B cell (primary cell): ENCODE data around the gene CXXC5. TPM values are rescaled to one million over a fixed set of nuclear protein-coding genes. Genes with fewer than 3 reads are reported as not detected.

Source experiments
- ATAC-seq: fragments of 200-7000 bp; cut with Tn5 transposase; one replicate; pipeline ENCODE4 v1.10.0; 2021; ENCODE audit warnings: low read depth, mild to moderate bottlenecking, moderate number of reproducible peaks, moderate library complexity
- CTCF ChIA-PET: fragments of 350-600 bp; sonication (Branson Sonifier 250); formaldehyde crosslinking; loops from one replicate; lab custom pipeline; 2021; ENCODE audit warnings: antibody characterized with exemption, inconsistent platforms; lab: Charles Lee
- POLR2A ChIA-PET: fragments of 350-600 bp; sonication (Branson Sonifier 250); formaldehyde crosslinking; loops from one replicate; lab custom pipeline; 2021; ENCODE audit warnings: antibody characterized with exemption; lab: Charles Lee
- DNase-seq: peaks from one replicate; pipeline ENCODE4 v3.0.0; 2013
- H2AFZ ChIP-seq: 2 replicates; pipeline ENCODE4 v1.6.1; 2012; ENCODE audit warnings: mild to moderate bottlenecking, low read depth, low read length; ENCODE audit not compliant: insufficient read depth, poor library complexity, severe bottlenecking
- H3K27ac ChIP-seq, 2 donors: 1 replicate in 1 of 2; 2 replicates in 1 of 2; pipeline ENCODE4 v1.5.1; 2012 to 2013; ENCODE audit warnings: low read length in 2 of 2, mild to moderate bottlenecking in 2 of 2, moderate library complexity in 1 of 2
- H3K27me3 ChIP-seq, 4 experiments: fragments of 200-600 bp in 1 of 4; sonication (generic) in 1 of 4; replicated peaks in 1 of 4; 1 replicate in 2 of 4; 2 replicates in 2 of 4; pipeline versions ENCODE4 v1.6.1 to v1.7.0; 2013 to 2016; ENCODE audit warnings: low read length in 3 of 4, mild to moderate bottlenecking in 2 of 4, mixed read lengths in 1 of 4, moderate library complexity in 1 of 4; ENCODE audit not compliant: insufficient read depth in 4 of 4, control insufficient read depth in 3 of 4; ENCODE audit errors: control extremely low read depth in 1 of 4
- H3K36me3 ChIP-seq, 2 experiments: replicated peaks in 1 of 2; 1 replicate in 1 of 2; 2 replicates in 1 of 2; pipeline versions ENCODE4 v1.6.1 to v1.7.1; 2013; ENCODE audit warnings: low read length in 1 of 2; ENCODE audit not compliant: insufficient read depth in 2 of 2, control insufficient read depth in 1 of 2; ENCODE audit errors: control extremely low read depth in 1 of 2, extremely low read depth in 1 of 2
- H3K4me1 ChIP-seq, 2 donors: fragments of 200-600 bp in 1 of 2; sonication (generic) in 1 of 2; 1 replicate in 1 of 2; 2 replicates in 1 of 2; pipeline versions ENCODE4 v1.5.1 to v1.6.1; 2013 to 2017; ENCODE audit warnings: low read length in 2 of 2; ENCODE audit not compliant: control insufficient read depth in 2 of 2, insufficient read depth in 2 of 2
- H3K4me2 ChIP-seq: replicated peaks from 2 replicates; pipeline ENCODE3; 2012; ENCODE audit warnings: mild to moderate bottlenecking, low read depth, low read length; ENCODE audit not compliant: poor library complexity, severe bottlenecking
- H3K4me3 ChIP-seq, 5 experiments: fragments of 200-600 bp in 1 of 5; sonication (generic) in 1 of 5; 1 replicate in 3 of 5; 2 replicates in 2 of 5; pipeline versions ENCODE4 v1.5.1 to v1.7.0; 2011 to 2016; ENCODE audit warnings: low read length in 4 of 5, mild to moderate bottlenecking in 4 of 5, low read depth in 2 of 5, control low read depth in 1 of 5, moderate library complexity in 1 of 5; ENCODE audit not compliant: insufficient read depth in 1 of 5; ENCODE audit errors: control extremely low read depth in 1 of 5, extremely low read depth in 1 of 5
- H3K79me2 ChIP-seq: fragments of 200-600 bp; sonication (generic); one replicate; pipeline ENCODE4 v1.6.0; 2016; ENCODE audit warnings: low read length; ENCODE audit not compliant: control insufficient read depth, insufficient read depth
- H3K9ac ChIP-seq: fragments of 200-600 bp; sonication (generic); 2 replicates; pipeline ENCODE4 v1.6.1; 2017; ENCODE audit warnings: mild to moderate bottlenecking, low read length, moderate library complexity
- H3K9me3 ChIP-seq, 3 donors: one replicate each; pipeline versions ENCODE4 v1.6.1 to v1.7.1; 2013; ENCODE audit warnings: low read length in 2 of 3; ENCODE audit not compliant: control insufficient read depth in 2 of 3, insufficient read depth in 1 of 3; ENCODE audit errors: control extremely low read depth in 1 of 3
- H4K20me1 ChIP-seq: 2 replicates; pipeline ENCODE4 v1.6.0; 2012; ENCODE audit warnings: mild to moderate bottlenecking, low read length; ENCODE audit not compliant: insufficient read depth, control insufficient read depth, poor library complexity, severe bottlenecking
- H3K27ac Mint-ChIP-seq: one replicate; pipeline ENCODE4 v1.8.0; 2021; ENCODE audit warnings: mixed read lengths
- H3K27me3 Mint-ChIP-seq: one replicate; pipeline ENCODE4 v1.8.0; 2021; ENCODE audit warnings: mixed read lengths
- H3K4me1 Mint-ChIP-seq: one replicate; pipeline ENCODE4 v1.8.0; 2021; ENCODE audit warnings: mixed read lengths
- H3K4me3 Mint-ChIP-seq: one replicate; pipeline ENCODE4 v1.8.0; 2021; ENCODE audit warnings: mixed read lengths
- H3K9me3 Mint-ChIP-seq: one replicate; pipeline ENCODE4 v1.8.0; 2022; ENCODE audit warnings: mixed read lengths; ENCODE audit not compliant: insufficient read depth
- EZH2 ChIP-seq: IDR thresholded peaks from 2 replicates; pipeline ENCODE4 v1.6.1; 2012; ENCODE audit warnings: borderline replicate concordance, low read depth, mild to moderate bottlenecking, moderate library complexity, low read length; ENCODE audit not compliant: insufficient read depth, poor library complexity, severe bottlenecking
- WGBS: methylation state at CpG from one replicate; pipeline ENCODE4 v1.1.5; 2013; ENCODE audit warnings: missing lambda C conversion rate; ENCODE audit not compliant: insufficient coverage; 5-methylcytosine and 5-hydroxymethylcytosine counted together
- intact Hi-C: fragments of 100-400 bp; cut with micrococcal nuclease; formaldehyde crosslinking; loops from one replicate; pipeline ENCODE4 v1.10.0; 2022
- polyA plus RNA-seq: library from polyadenylated mRNA; depleted of rRNA; stranded (reverse); fragments of >200 nt; gene quantifications from 2 replicates; pipeline ENCODE4 v1.2.3, GENCODE V29; 2012
- total RNA-seq, 2 donors: library from RNA; stranded (reverse); fragments of 120-200 nt in 1 of 2; gene quantifications; 1 replicate in 1 of 2; 2 replicates in 1 of 2; pipeline versions ENCODE4 v1.2.3 to v1.2.4, GENCODE V29; 2013 to 2022
- TF ChIP-seq, protein P1 (sequence below): fragments of 200-600 bp; IDR thresholded peaks from one replicate; pipeline ENCODE4 v1.8.0; 2022; ENCODE audit warnings: antibody characterized with exemption, mild to moderate bottlenecking

CXXC5 gene
- total and polyA plus RNA-seq, 2 donors (not counting 1 experiment from before 2014, with no cell fraction given) = 126 to 143 TPM

DNA sequence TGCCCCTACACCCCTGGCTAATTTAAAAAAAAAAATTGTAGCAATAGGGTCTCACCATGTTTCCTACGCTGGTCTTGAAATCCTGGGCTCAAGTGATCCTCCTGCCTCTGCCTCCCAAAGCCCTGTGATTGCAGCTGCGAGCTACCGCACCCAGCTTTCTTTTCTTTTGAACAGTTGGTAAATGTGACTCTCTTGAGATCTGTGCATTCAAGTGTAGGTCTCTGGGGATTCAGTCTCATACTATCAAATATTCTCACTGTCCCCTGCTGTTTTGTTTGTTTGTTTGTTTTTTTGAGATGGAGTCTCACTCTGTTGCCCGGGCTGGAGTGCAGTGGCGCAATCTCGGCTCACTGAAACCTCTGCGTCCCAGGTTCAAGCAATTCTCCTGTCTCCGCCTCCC, 42.3 kb upstream of the CXXC5 start:
- Histone ChIP-seq H3K4me1 (peaks cover 13 to 23% of the 10 kb centered on the region in 2 donors), H3K9ac (no peak overlapping the region), H2AFZ (no peak overlapping the region), H3K27me3 (no peaks in the 10 kb centered on the region), H4K20me1 (peaks cover 67% of the 10 kb centered on the region), H3K27ac (peak overlapping the region; percentile 12 to 54), H3K9me3 (no peaks in the 10 kb centered on the region), H3K36me3 (peaks cover 6 to 50% of the 10 kb centered on the region in 2 experiments), H3K4me2 (peak overlapping the region; percentile 50), H3K4me3 (no peak overlapping the region), H3K79me2 (peaks cover 98% of the 10 kb centered on the region)
- Mint-ChIP-seq H3K9me3 (no peaks in the 10 kb centered on the region), H3K4me1 (peaks cover 29% of the 10 kb centered on the region), H3K4me3 (peak overlapping the region; percentile 70), H3K27ac (peak overlapping the region; percentile 74), H3K27me3 (no peaks in the 10 kb centered on the region)
- intact Hi-C loops = loop anchor here (2.0 kb wide), 1 partner anchor 13 kb away; no protein-coding TSS in a partner anchor
- 100% methylated on average over 3 of the region's 8 CpGs for WGBS
- ATAC-seq (peak; percentile 81), DNase-seq (peak; percentile 40)
- CTCF ChIA-PET = interaction anchor here (0.7 to 1.8 kb wide), 10 partner anchors 10 to 309 kb away, joined by 3 to 7 read pairs (median 4); no protein-coding TSS in a partner anchor
- TF ChIP-seq, protein P1, sequence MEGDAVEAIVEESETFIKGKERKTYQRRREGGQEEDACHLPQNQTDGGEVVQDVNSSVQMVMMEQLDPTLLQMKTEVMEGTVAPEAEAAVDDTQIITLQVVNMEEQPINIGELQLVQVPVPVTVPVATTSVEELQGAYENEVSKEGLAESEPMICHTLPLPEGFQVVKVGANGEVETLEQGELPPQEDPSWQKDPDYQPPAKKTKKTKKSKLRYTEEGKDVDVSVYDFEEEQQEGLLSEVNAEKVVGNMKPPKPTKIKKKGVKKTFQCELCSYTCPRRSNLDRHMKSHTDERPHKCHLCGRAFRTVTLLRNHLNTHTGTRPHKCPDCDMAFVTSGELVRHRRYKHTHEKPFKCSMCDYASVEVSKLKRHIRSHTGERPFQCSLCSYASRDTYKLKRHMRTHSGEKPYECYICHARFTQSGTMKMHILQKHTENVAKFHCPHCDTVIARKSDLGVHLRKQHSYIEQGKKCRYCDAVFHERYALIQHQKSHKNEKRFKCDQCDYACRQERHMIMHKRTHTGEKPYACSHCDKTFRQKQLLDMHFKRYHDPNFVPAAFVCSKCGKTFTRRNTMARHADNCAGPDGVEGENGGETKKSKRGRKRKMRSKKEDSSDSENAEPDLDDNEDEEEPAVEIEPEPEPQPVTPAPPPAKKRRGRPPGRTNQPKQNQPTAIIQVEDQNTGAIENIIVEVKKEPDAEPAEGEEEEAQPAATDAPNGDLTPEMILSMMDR = no peak
- no peak for TF ChIP-seq EZH2
- POLR2A ChIA-PET = interaction anchor here (0.5 to 0.8 kb wide), 5 partner anchors 28 to 1211 kb away, joined by 3 to 10 read pairs (median 3); no protein-coding TSS in a partner anchor
